ENCODE measurements around the gene TMEM132D. TPM values are rescaled to one million over a fixed set of nuclear protein-coding genes. Genes with fewer than 3 reads are reported as not detected.

The TMEM132D gene
- total and polyA plus RNA-seq, 2 of the 4 experiments (the other 2 are of a cell fraction) = not detected

GRCh38 chr12:129071362-129071761 lies 832.5 kb downstream of the TMEM132D start:
- no peak overlapping the region for H3K27ac ChIP-seq (ENCODE audit: insufficient read depth, low read length)
- no peak overlapping the region for H2BK15ac ChIP-seq (ENCODE audit: low read depth, low read length)
- no peaks in the 10 kb centered on the region for H4K20me1 ChIP-seq (ENCODE audit: insufficient read depth, low read length)
- H3K4me2 ChIP-seq (ENCODE audit: low read depth, low read length) = no peak overlapping the region
- no peak overlapping the region for H3K18ac ChIP-seq (ENCODE audit: low read depth, low read length)
- dilution Hi-C loops (cut with HindIII; ENCODE audit: low sequenced_read_pairs, unreplicated experiment) (no loop called here), in situ Hi-C loops (cut with MboI; ENCODE audit: low sequenced_read_pairs) (no loop called here), intact Hi-C loops (cut with micrococcal nuclease) (no loop called here)
- H4K91ac ChIP-seq (ENCODE audit: insufficient read depth, low read depth, low read length) = no peak overlapping the region
- CTCF ChIA-PET = no interaction called here
- H3K9me1 ChIP-seq (ENCODE audit: insufficient read depth, low read length) = no peaks in the 10 kb centered on the region
- no peak overlapping the region for H2BK20ac ChIP-seq (ENCODE audit: low read depth, low read length)
- no peak overlapping the region for H3K4ac ChIP-seq (ENCODE audit: low read depth, low read length)
- DNase-seq (no peak), ATAC-seq (ENCODE audit: low read depth) (no peak)
- no peak overlapping the region for H3K56ac ChIP-seq (ENCODE audit: extremely low read depth, insufficient read depth, low read length)
- H4K8ac ChIP-seq (ENCODE audit: low read depth in 2 of 2, low read length in 2 of 2) = no peak overlapping the region
- H2BK120ac ChIP-seq (ENCODE audit: low read depth, low read length) = no peak overlapping the region
- peaks cover 47% of the 10 kb centered on the region for H3K9me3 ChIP-seq (ENCODE audit: control insufficient read depth, insufficient read depth, low read length)
- H3K14ac ChIP-seq (replicated peaks; ENCODE audit: low read depth, low read length) = no peak overlapping the region
- no peaks in the 10 kb centered on the region for H3K36me3 ChIP-seq (ENCODE audit: control insufficient read depth, insufficient read depth, low read length)
- POLR2A ChIA-PET (ENCODE audit: unreplicated experiment) = interaction anchor here (0.6 kb wide), 1 partner anchor 9 kb away, joined by 3 read pairs; no protein-coding TSS in a partner anchor
- no peak overlapping the region for H2BK5ac ChIP-seq (ENCODE audit: low read depth, low read length, poor library complexity, severe bottlenecking)
- H3K9ac ChIP-seq (ENCODE audit: low read depth, low read length) = no peak overlapping the region
- no peak overlapping the region for H2AK5ac ChIP-seq (ENCODE audit: low read depth, low read length)
- H3K23ac ChIP-seq (ENCODE audit: low read depth, low read length) = no peak overlapping the region
- H3K27me3 ChIP-seq (ENCODE audit: control insufficient read depth, insufficient read depth, low read length) = no peaks in the 10 kb centered on the region
- TF ChIP-seq POLR2A (IDR thresholded peaks at IDR 0.05; ENCODE audit: low read depth, low read length) = no peak
- no peak for TF ChIP-seq ELK1 (IDR thresholded peaks at IDR 0.05; ENCODE audit: borderline replicate concordance, low read depth, low read length)
- TF ChIP-seq RFX5 (IDR thresholded peaks at IDR 0.05; ENCODE audit: low read depth, low read length) = no peak
- no peak for TF ChIP-seq MXI1 (IDR thresholded peaks at IDR 0.05; ENCODE audit: borderline replicate concordance, low read depth, low read length)
- no peak for TF ChIP-seq RCOR1 (IDR thresholded peaks at IDR 0.05; ENCODE audit: insufficient replicate concordance, low read length)
- TF ChIP-seq SMC3 (IDR thresholded peaks at IDR 0.05; ENCODE audit: low read depth, low read length) = no peak
- TF ChIP-seq FOS (IDR thresholded peaks at IDR 0.05; ENCODE audit: low read depth, low read length) = no peak
- no peak for TF ChIP-seq USF2 (IDR thresholded peaks at IDR 0.05; ENCODE audit: low read depth, low read length)
- H2AFZ ChIP-seq (replicated peaks; ENCODE audit: low read length, poor library complexity) = no peak overlapping the region
- no peaks in the 10 kb centered on the region for H3K79me1 ChIP-seq (ENCODE audit: low read depth in 1 of 2, low read length in 2 of 2)
- H3K4me1 ChIP-seq (ENCODE audit: control insufficient read depth, insufficient read depth, low read length) = no peaks in the 10 kb centered on the region
- no peak overlapping the region for H2AK9ac ChIP-seq (replicated peaks; ENCODE audit: low read depth, low read length, poor library complexity)
- BruUV-seq (replicated peaks) = no TSS peak
- no peak overlapping the region for H4K5ac ChIP-seq (ENCODE audit: low read depth, low read length)
- H3K4me3 ChIP-seq (ENCODE audit: insufficient read depth, low read depth, low read length) = no peak overlapping the region
- WGBS, 2 experiments (ENCODE audit: extremely low coverage in 2 of 2, insufficient read length in 1 of 2) = no CpG with 5 or more reads among the region's 4 CpGs
